ENCODE data around the gene SENP6. TPM values are rescaled to one million over a fixed set of nuclear protein-coding genes. Genes with fewer than 3 reads are reported as not detected.
A peak's percentile ranks its signal among the peaks of the same experiment; 100 is the strongest.

SENP6 gene
- total RNA-seq, 1 donor from 2014 or later = 54.2 TPM

GRCh38 chr6:75746221-75746620 lies 144.5 kb downstream of the SENP6 start:
- peaks cover 31% of the 10 kb centered on the region for H3K4me1 ChIP-seq
- no peak overlapping the region for H3K4me3 ChIP-seq
- no peak for TF ChIP-seq CTCF (IDR thresholded peaks at IDR 0.05; ENCODE audit: borderline replicate concordance)
- H3K36me3 ChIP-seq = no peaks in the 10 kb centered on the region
- no peaks in the 10 kb centered on the region for H3K9me3 ChIP-seq (replicated peaks)
- H3K27ac ChIP-seq (replicated peaks) = no peak overlapping the region
- intact Hi-C loops (cut with micrococcal nuclease) = no loop called here
- H3K27me3 ChIP-seq (ENCODE audit: low read depth) = no peaks in the 10 kb centered on the region
- DNase-seq = no peak

- no peak overlapping the region for H3K27ac ChIP-seq (replicated peaks)
- no peak for DNase-seq
- H3K27me3 ChIP-seq (ENCODE audit: low read depth) = no peaks in the 10 kb centered on the region
- H3K36me3 ChIP-seq = no peaks in the 10 kb centered on the region
- no peak for TF ChIP-seq CTCF (IDR thresholded peaks at IDR 0.05; ENCODE audit: borderline replicate concordance)
- intact Hi-C loops (cut with micrococcal nuclease) = no loop called here
- H3K4me1 ChIP-seq = peaks cover 36% of the 10 kb centered on the region
- H3K4me3 ChIP-seq = no peak overlapping the region
- H3K9me3 ChIP-seq (replicated peaks) = no peaks in the 10 kb centered on the region
Observed at GRCh38 chr6:75747152-75747992, 145.7 kb downstream of the SENP6 start.

GRCh38 chr6:75748003-75748742 lies 146.5 kb downstream of the SENP6 start:
- peak overlapping the region; percentile 100 for H3K4me3 ChIP-seq
- peaks cover 40% of the 10 kb centered on the region for H3K4me1 ChIP-seq
- TF ChIP-seq CTCF (IDR thresholded peaks at IDR 0.05; ENCODE audit: borderline replicate concordance) = no peak
- H3K9me3 ChIP-seq (replicated peaks) = no peaks in the 10 kb centered on the region
- no peaks in the 10 kb centered on the region for H3K36me3 ChIP-seq
- no peaks in the 10 kb centered on the region for H3K27me3 ChIP-seq (ENCODE audit: low read depth)
- H3K27ac ChIP-seq (replicated peaks) = peak overlapping the region; percentile 89
- DNase-seq = no peak
- intact Hi-C loops (cut with micrococcal nuclease) = no loop called here

- Histone ChIP-seq H3K9me3 (replicated peaks) (no peaks in the 10 kb centered on the region), H3K36me3 (no peaks in the 10 kb centered on the region), H3K27me3 (ENCODE audit: low read depth) (no peaks in the 10 kb centered on the region), H3K27ac (replicated peaks) (peak within 1 kb of the TSS; percentile 89), H3K4me3 (peak within 1 kb of the TSS; percentile 100), H3K4me1 (peaks cover 40% of the 10 kb centered on the region)
- peak; percentile 77 for DNase-seq
- intact Hi-C loops (cut with micrococcal nuclease) = no loop called here
- TF ChIP-seq CTCF (IDR thresholded peaks at IDR 0.05; ENCODE audit: borderline replicate concordance) = no peak
Observed at GRCh38 chr6:75748743-75749538, 147.3 kb downstream of the SENP6 start, which contains the start of gene MYO6. Gene MYO6, plus strand, starts transcription at chr6:75749239. Its CDS starts 68,309 bp downstream, at chr6:75817548.

GRCh38 chr6:75751443-75751842 lies 149.8 kb downstream of the SENP6 start:
- no peaks in the 10 kb centered on the region for H3K9me3 ChIP-seq (replicated peaks)
- H3K4me3 ChIP-seq = no peak overlapping the region
- no peak for TF ChIP-seq CTCF (IDR thresholded peaks at IDR 0.05; ENCODE audit: borderline replicate concordance)
- H3K27ac ChIP-seq (replicated peaks) = no peak overlapping the region
- no peaks in the 10 kb centered on the region for H3K27me3 ChIP-seq (ENCODE audit: low read depth)
- DNase-seq = no peak
- no peaks in the 10 kb centered on the region for H3K36me3 ChIP-seq
- intact Hi-C loops (cut with micrococcal nuclease) = no loop called here
- peaks cover 40% of the 10 kb centered on the region for H3K4me1 ChIP-seq
